ENCODE data around the gene ESYT3.

ESYT3 gene

GRCh38 chr3:138435840-138436239 is 1.4 kb downstream of the ESYT3 start:
- H3K23ac ChIP-seq (ENCODE audit: low read length in 2 of 2): no peak overlapping the region
- H2BK12ac ChIP-seq (ENCODE audit: low read length in 2 of 2): no peak overlapping the region
- H2AFZ ChIP-seq (ENCODE audit: low read depth, low read length): no peak overlapping the region
- no peak overlapping the region for H3K27ac ChIP-seq (ENCODE audit: low read length, poor library complexity, severe bottlenecking)
- H4K8ac ChIP-seq (ENCODE audit: low read length): no peak overlapping the region
- H3K27me3 ChIP-seq (ENCODE audit: control insufficient read depth in 1 of 2, insufficient read depth in 1 of 2, low read length in 2 of 2): peaks cover 47 to 64% of the 10 kb centered on the region in 2 experiments
- no peak overlapping the region for H2AK5ac ChIP-seq (ENCODE audit: low read length, severe bottlenecking)
- H3K4me1 ChIP-seq (ENCODE audit: control insufficient read depth, insufficient read depth, low read depth, low read length): peaks cover 21% of the 10 kb centered on the region
- no peak overlapping the region for H2BK5ac ChIP-seq (ENCODE audit: low read depth, low read length, poor library complexity, severe bottlenecking)
- no peak overlapping the region for H2BK15ac ChIP-seq (ENCODE audit: low read depth, poor library complexity, severe bottlenecking)
- H3K4ac ChIP-seq (ENCODE audit: low read depth in 1 of 2, low read length in 2 of 2): no peak overlapping the region
- H3K14ac ChIP-seq (ENCODE audit: low read length in 2 of 2): no peak overlapping the region
- no peak overlapping the region for H3K4me2 ChIP-seq (ENCODE audit: low read length, poor library complexity, severe bottlenecking)
- peak overlapping the region in 1 of 2 experiments; percentile 80 for H3K4me3 ChIP-seq (ENCODE audit: insufficient read depth in 1 of 2, low read depth in 1 of 2, low read length in 2 of 2)
- H3K18ac ChIP-seq (ENCODE audit: low read depth in 1 of 2, low read length in 2 of 2): no peak overlapping the region
- 50% methylated on average over 8 of the region's 8 CpGs for whole genome bisulfite sequencing
- no peaks in the 10 kb centered on the region for H3K79me1 ChIP-seq (replicated peaks; ENCODE audit: low read length, poor library complexity, severe bottlenecking)
- peaks cover 0 to 6% of the 10 kb centered on the region in 2 experiments for H3K36me3 ChIP-seq (ENCODE audit: control insufficient read depth in 1 of 2, insufficient read depth in 2 of 2, low read depth in 1 of 2, low read length in 2 of 2)
- no peak overlapping the region for H2BK120ac ChIP-seq (ENCODE audit: low read depth, low read length)
- DNase-seq: no peak
- no peaks in the 10 kb centered on the region for H3K9me3 ChIP-seq (ENCODE audit: control insufficient read depth, low read length)
- H3K9ac ChIP-seq (ENCODE audit: low read length): no peak overlapping the region
- H4K91ac ChIP-seq (ENCODE audit: low read length): no peak overlapping the region

- Histone ChIP-seq H3K4ac (ENCODE audit: low read depth in 1 of 2, low read length in 2 of 2) (no peak overlapping the region), H3K4me3 (ENCODE audit: insufficient read depth in 1 of 2, low read depth in 1 of 2, low read length in 2 of 2) (no peak overlapping the region)
- WGBS: 85% methylated on average over 6 of the region's 6 CpGs
Measured at GRCh38 chr3:138437281-138437680, 2.9 kb downstream of the ESYT3 start.

GRCh38 chr3:138438896-138439295 is 4.5 kb downstream of the ESYT3 start:
- no peak overlapping the region for H4K8ac ChIP-seq (ENCODE audit: low read length)
- peaks cover 28% of the 10 kb centered on the region for H3K4me1 ChIP-seq (ENCODE audit: control insufficient read depth, insufficient read depth, low read depth, low read length)
- no peak overlapping the region for H3K4me2 ChIP-seq (ENCODE audit: low read length, poor library complexity, severe bottlenecking)
- H3K18ac ChIP-seq (ENCODE audit: low read depth in 1 of 2, low read length in 2 of 2): no peak overlapping the region
- H2BK5ac ChIP-seq (ENCODE audit: low read depth, low read length, poor library complexity, severe bottlenecking): no peak overlapping the region
- no peak overlapping the region for H3K9ac ChIP-seq (ENCODE audit: low read length)
- DNase-seq: no peak
- no peak overlapping the region for H4K91ac ChIP-seq (ENCODE audit: low read length)
- H3K23ac ChIP-seq (ENCODE audit: low read length in 2 of 2): no peak overlapping the region
- no peaks in the 10 kb centered on the region for H3K79me1 ChIP-seq (replicated peaks; ENCODE audit: low read length, poor library complexity, severe bottlenecking)
- H2AFZ ChIP-seq (ENCODE audit: low read depth, low read length): no peak overlapping the region
- no peak overlapping the region for H2BK120ac ChIP-seq (ENCODE audit: low read depth, low read length)
- H3K9me3 ChIP-seq (ENCODE audit: control insufficient read depth, low read length): no peaks in the 10 kb centered on the region
- peaks cover 25 to 44% of the 10 kb centered on the region in 2 experiments for H3K27me3 ChIP-seq (ENCODE audit: control insufficient read depth in 1 of 2, insufficient read depth in 1 of 2, low read length in 2 of 2)
- peaks cover 0 to 5% of the 10 kb centered on the region in 2 experiments for H3K36me3 ChIP-seq (ENCODE audit: control insufficient read depth in 1 of 2, insufficient read depth in 2 of 2, low read depth in 1 of 2, low read length in 2 of 2)
- no peak overlapping the region for H3K14ac ChIP-seq (ENCODE audit: low read length in 2 of 2)
- no peak overlapping the region for H2BK12ac ChIP-seq (ENCODE audit: low read length in 2 of 2)
- H3K4me3 ChIP-seq (ENCODE audit: insufficient read depth in 1 of 2, low read depth in 1 of 2, low read length in 2 of 2): no peak overlapping the region
- H2BK15ac ChIP-seq (ENCODE audit: low read depth, poor library complexity, severe bottlenecking): no peak overlapping the region
- no peak overlapping the region for H3K4ac ChIP-seq (ENCODE audit: low read depth in 1 of 2, low read length in 2 of 2)
- no peak overlapping the region for H3K27ac ChIP-seq (ENCODE audit: low read length, poor library complexity, severe bottlenecking)
- WGBS: 80% methylated on average over 11 of the region's 11 CpGs
- no peak overlapping the region for H2AK5ac ChIP-seq (ENCODE audit: low read length, severe bottlenecking)

More at GRCh38 chr3:138437281-138437680, 2.9 kb downstream of the ESYT3 start:
- Histone ChIP-seq H4K91ac (ENCODE audit: low read length) (no peak overlapping the region), H3K9me3 (ENCODE audit: control insufficient read depth, low read length) (no peaks in the 10 kb centered on the region), H3K79me1 (replicated peaks; ENCODE audit: low read length, poor library complexity, severe bottlenecking) (no peaks in the 10 kb centered on the region), H3K4me1 (ENCODE audit: control insufficient read depth, insufficient read depth, low read depth, low read length) (peaks cover 26% of the 10 kb centered on the region), H3K36me3 (ENCODE audit: control insufficient read depth in 1 of 2, insufficient read depth in 2 of 2, low read depth in 1 of 2, low read length in 2 of 2) (peaks cover 0 to 6% of the 10 kb centered on the region in 2 experiments), H2AFZ (ENCODE audit: low read depth, low read length) (no peak overlapping the region), H2AK5ac (ENCODE audit: low read length, severe bottlenecking) (no peak overlapping the region), H3K4me2 (ENCODE audit: low read length, poor library complexity, severe bottlenecking) (no peak overlapping the region), H3K14ac (ENCODE audit: low read length in 2 of 2) (no peak overlapping the region), H2BK120ac (ENCODE audit: low read depth, low read length) (no peak overlapping the region), H2BK15ac (ENCODE audit: low read depth, poor library complexity, severe bottlenecking) (no peak overlapping the region), H4K8ac (ENCODE audit: low read length) (no peak overlapping the region), H3K27me3 (ENCODE audit: control insufficient read depth in 1 of 2, insufficient read depth in 1 of 2, low read length in 2 of 2) (peaks cover 40 to 60% of the 10 kb centered on the region in 2 experiments), H3K18ac (ENCODE audit: low read depth in 1 of 2, low read length in 2 of 2) (no peak overlapping the region), H3K23ac (ENCODE audit: low read length in 2 of 2) (no peak overlapping the region), H2BK5ac (ENCODE audit: low read depth, low read length, poor library complexity, severe bottlenecking) (no peak overlapping the region), H3K9ac (ENCODE audit: low read length) (no peak overlapping the region), H3K27ac (ENCODE audit: low read length, poor library complexity, severe bottlenecking) (no peak overlapping the region), H2BK12ac (ENCODE audit: low read length in 2 of 2) (no peak overlapping the region)
- DNase-seq: no peak

GRCh38 chr3:138439646-138440045 is 5.2 kb downstream of the ESYT3 start:
- H3K36me3 ChIP-seq (ENCODE audit: control insufficient read depth in 1 of 2, insufficient read depth in 2 of 2, low read depth in 1 of 2, low read length in 2 of 2): no peaks in the 10 kb centered on the region
- H3K23ac ChIP-seq (ENCODE audit: low read length in 2 of 2): no peak overlapping the region
- 68% methylated on average over 4 of the region's 4 CpGs for WGBS
- H2BK120ac ChIP-seq (ENCODE audit: low read depth, low read length): no peak overlapping the region
- no peak overlapping the region for H2AK5ac ChIP-seq (ENCODE audit: low read length, severe bottlenecking)
- H2BK5ac ChIP-seq (ENCODE audit: low read depth, low read length, poor library complexity, severe bottlenecking): no peak overlapping the region
- H3K4me2 ChIP-seq (ENCODE audit: low read length, poor library complexity, severe bottlenecking): no peak overlapping the region
- H3K4me3 ChIP-seq (ENCODE audit: insufficient read depth in 1 of 2, low read depth in 1 of 2, low read length in 2 of 2): no peak overlapping the region
- H3K4ac ChIP-seq (ENCODE audit: low read depth in 1 of 2, low read length in 2 of 2): no peak overlapping the region
- peaks cover 21% of the 10 kb centered on the region for H3K4me1 ChIP-seq (ENCODE audit: control insufficient read depth, insufficient read depth, low read depth, low read length)
- no peak overlapping the region for H3K18ac ChIP-seq (ENCODE audit: low read depth in 1 of 2, low read length in 2 of 2)
- no peak overlapping the region for H2AFZ ChIP-seq (ENCODE audit: low read depth, low read length)
- no peak overlapping the region for H3K9ac ChIP-seq (ENCODE audit: low read length)
- no peak overlapping the region for H3K14ac ChIP-seq (ENCODE audit: low read length in 2 of 2)
- no peak overlapping the region for H4K8ac ChIP-seq (ENCODE audit: low read length)
- no peak overlapping the region for H2BK12ac ChIP-seq (ENCODE audit: low read length in 2 of 2)
- DNase-seq: no peak
- H2BK15ac ChIP-seq (ENCODE audit: low read depth, poor library complexity, severe bottlenecking): no peak overlapping the region
- H3K79me1 ChIP-seq (replicated peaks; ENCODE audit: low read length, poor library complexity, severe bottlenecking): no peaks in the 10 kb centered on the region
- H3K27me3 ChIP-seq (ENCODE audit: control insufficient read depth in 1 of 2, insufficient read depth in 1 of 2, low read length in 2 of 2): peaks cover 21 to 36% of the 10 kb centered on the region in 2 experiments
- H3K27ac ChIP-seq (ENCODE audit: low read length, poor library complexity, severe bottlenecking): no peak overlapping the region
- H3K9me3 ChIP-seq (ENCODE audit: control insufficient read depth, low read length): no peaks in the 10 kb centered on the region
- no peak overlapping the region for H4K91ac ChIP-seq (ENCODE audit: low read length)
